Measurements from ENCODE around the gene MOK.

- no peak for TF ChIP-seq POLR2AphosphoS5 (IDR thresholded peaks at IDR 0.05; ENCODE audit: low read depth, low read length)
- TF ChIP-seq TAF1 (IDR thresholded peaks at IDR 0.05; ENCODE audit: low read depth, low read length) = no peak
- no peak for TF ChIP-seq POLR2A (IDR thresholded peaks at IDR 0.05; ENCODE audit: low read depth, low read length)
- TF ChIP-seq PAX5 (IDR thresholded peaks at IDR 0.05; ENCODE audit: insufficient read depth, low read length, severe bottlenecking) = no peak
- no peak for TF ChIP-seq SPI1 (IDR thresholded peaks at IDR 0.05; ENCODE audit: low read depth, low read length)
These were observed 42.0 kb downstream of the MOK start for GRCh38 chr14:102262929-102263462.

Measured in GM12891 (cell line).